ENCODE data around the gene SAMD1.
A peak's percentile ranks its signal among the peaks of the same experiment; 100 is the strongest.

The SAMD1 gene

DNA sequence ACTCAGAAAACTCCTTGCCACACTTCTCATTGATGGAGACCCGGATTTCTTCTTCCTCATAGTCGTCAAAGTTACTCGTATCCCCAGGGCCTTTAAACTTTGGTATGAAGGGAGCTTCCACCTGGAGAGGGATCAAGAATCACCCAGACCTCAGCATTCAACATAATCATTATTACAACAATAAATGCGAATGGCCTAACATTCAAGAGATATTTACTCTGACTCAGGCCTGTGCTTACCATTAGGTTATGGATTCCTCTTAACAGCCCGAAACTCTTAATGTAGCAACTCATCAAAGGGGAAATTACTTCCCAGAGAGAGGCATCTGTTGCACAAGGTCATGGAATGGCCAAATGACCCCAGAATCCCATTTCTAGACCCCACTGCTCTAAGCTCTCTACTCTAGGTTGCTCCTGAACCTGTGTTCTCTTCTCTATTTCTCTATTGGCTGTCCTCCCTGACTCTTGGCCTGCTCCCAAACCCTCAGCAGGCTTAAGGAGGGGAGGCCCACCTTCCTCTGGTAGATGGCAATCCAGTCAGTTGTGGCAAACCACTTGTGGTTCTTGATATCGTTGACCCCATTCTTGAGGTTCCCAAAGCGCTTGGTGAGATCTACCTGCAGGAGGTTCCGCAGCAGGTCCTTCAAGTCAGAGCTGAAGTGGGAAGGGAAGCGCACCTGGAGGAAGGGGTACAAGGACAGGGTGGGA, 2.7 kb upstream of the SAMD1 start:
- no peak overlapping the region for H3K4me3 ChIP-seq (ENCODE audit: low read length)
- DNase-seq (ENCODE audit: low read depth, low spot score): no peak

DNA sequence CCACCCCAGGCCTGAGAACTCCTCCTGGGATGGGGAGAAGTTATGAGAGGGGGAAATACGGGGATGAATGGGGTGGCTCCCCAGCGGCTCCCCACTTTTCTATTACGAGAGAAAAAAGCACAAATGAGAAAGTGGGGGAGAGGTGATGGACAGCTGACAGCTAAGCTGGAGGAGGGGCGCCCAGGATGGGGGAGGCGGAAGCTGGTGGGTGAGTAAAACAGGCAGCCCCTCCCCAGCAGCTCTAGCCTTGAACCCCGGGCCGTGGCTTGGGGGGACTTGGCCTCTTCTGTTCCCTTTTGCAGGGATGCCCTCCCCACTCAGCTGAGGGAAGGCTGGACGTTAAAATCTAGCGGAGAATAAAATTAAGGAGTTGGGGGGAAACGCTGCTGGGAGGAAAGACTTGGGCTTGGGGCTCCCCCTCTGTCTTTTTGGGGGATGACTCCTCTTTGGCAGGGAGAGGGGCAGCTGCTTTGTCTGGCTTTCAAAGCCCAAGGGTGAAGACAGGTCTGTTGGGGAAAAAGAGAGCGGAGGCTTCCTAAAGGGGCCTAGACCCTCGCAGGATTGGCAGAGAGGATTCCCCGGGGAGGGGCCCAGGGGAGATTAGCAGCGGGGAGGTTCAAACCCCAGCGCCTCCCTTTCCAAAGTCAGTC, 1.4 kb upstream of the SAMD1 start:
- H3K4me3 ChIP-seq (ENCODE audit: low read length): peak overlapping the region; percentile 77
- DNase-seq (ENCODE audit: low read depth, low spot score): no peak

DNA sequence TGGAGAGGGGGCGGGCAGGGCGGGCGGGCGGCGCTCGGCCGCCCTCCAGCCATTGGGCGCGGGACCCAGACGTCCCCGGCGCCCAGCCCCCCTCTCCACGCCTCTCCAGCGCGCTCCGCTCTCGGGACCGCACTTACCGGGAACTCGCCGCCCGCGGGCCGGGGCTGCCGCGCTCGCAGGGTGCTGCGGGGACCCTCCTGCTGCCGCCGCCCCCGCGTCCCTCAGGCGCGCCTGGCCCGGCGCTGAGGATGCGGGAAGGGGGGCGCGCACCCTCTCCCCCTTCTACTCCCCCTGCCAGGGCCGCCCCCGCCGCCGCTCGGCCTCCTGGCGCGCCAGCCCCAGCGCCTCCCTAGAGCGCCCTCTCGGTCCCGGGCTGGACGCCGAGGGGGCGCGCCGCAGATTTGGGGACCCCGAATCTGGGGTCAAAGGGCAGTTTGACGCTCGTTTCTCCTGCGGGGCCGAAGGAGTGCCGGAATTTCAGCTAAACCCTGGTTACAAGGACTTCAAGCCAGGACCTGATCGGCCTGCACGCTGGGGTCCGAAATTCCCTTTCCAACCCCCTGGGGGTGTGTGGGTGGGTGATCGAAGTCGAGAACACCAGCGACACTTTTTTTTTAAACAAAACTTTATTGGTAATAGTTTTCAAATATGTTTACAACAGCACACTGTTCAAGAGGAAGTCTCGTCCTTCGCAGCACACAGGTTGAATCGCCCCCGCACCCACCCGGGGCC, 696 bp upstream of the SAMD1 start:
- peak; percentile 72 for DNase-seq (ENCODE audit: low read depth, low spot score)
- peak overlapping the region; percentile 77 for H3K4me3 ChIP-seq (ENCODE audit: low read length)

DNA sequence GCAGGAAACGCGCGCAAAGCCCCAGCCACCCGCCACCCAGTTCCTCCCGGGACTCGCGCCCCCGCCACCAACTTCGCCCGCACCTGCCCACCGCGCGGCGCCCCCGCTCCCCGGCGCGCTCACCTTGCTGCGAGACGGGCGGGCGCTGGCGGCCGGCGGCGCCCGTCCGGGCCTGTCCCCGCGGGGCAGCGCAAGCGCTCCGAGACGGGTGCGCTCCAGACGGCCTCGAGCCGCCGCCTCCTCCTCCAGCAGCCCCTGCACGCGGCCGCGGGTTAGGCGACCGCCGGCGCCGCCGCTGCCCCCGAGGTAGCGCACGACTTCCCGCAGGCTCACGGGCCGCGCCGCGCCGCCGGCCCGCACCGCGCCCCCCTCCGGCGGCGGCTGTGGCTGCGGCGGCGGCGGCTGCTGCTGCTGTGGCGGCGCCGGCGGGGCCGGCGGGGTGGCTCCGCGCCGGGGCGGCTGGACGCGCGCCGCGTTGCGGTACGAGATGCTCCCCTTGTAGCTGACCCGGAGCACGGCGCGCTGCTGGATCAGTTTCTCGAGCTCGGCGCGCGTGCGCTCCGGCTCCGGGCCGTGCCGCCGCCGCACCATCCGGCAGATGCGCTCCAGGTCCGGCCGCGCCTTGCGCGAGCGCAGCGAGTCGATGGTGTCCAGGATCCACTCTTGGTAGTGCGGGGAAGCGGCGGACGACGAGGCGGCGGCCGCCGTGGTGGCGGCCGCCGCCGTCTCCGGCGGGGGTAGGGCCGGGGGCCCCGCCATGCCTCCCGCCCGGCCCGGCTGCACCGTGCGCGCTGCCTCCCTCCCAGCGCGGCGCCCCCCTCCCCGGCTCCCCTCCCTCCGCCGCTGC, 666 bp downstream of the SAMD1 start:
- H3K4me3 ChIP-seq (ENCODE audit: low read length): peak overlapping the region; percentile 54
- no peak for DNase-seq (ENCODE audit: low read depth, low spot score)

DNA sequence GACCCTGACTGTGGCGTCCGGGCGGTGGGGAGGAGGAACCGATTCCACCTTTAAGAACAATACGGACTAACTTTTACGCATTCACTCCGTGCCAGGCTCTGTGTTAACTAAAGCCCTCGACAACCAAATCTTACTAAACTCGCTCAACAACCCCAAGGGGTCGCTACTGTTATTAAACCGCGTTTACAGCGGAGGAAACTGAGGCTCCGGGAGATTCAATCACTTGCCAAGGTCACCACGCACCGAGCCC, 1.2 kb downstream of the SAMD1 start:
- DNase-seq (ENCODE audit: low read depth, low spot score): no peak
- H3K4me3 ChIP-seq (ENCODE audit: low read length): peak overlapping the region; percentile 54

DNA sequence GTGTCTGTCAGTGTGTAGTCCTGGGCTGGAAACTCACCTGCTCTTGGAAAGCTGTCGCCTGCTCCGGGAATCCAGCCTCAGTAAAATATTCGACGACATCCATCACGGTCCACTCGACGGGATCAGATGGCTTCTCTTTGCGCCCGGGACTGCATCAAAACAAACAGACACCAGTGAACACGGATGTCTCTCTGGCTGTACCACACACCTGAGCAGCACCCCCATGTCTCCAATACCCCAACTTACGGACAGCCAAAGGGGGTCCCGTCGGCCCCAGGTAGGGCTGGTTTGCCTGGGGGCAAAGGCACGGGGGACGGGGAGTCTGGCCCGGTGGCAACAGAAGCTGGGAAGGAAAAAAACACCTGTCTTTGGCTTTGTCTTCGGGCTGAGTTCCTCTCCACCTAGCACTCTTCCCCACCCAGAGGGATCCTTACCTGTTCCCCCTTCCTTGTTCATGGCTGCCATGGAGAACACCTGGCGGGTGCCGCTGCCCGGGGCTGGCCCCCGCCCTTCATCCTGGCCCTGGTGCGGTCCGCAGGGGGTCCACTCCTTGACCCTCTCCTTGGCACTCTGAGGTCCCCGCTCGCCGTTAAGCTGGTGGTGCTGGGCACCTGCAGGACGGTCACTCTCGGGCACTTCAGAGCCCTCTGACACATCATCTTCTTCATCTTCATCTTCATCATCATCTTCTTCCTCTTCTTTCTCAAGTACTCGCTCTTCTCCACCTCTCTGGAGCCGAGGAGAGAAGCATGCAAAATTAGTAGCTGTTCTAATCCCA, 1.7 kb downstream of the SAMD1 start:
- H3K4me3 ChIP-seq (ENCODE audit: low read length): no peak overlapping the region; the same call in 1 of the 2 replicates
- DNase-seq (ENCODE audit: low read depth, low spot score): no peak

DNA sequence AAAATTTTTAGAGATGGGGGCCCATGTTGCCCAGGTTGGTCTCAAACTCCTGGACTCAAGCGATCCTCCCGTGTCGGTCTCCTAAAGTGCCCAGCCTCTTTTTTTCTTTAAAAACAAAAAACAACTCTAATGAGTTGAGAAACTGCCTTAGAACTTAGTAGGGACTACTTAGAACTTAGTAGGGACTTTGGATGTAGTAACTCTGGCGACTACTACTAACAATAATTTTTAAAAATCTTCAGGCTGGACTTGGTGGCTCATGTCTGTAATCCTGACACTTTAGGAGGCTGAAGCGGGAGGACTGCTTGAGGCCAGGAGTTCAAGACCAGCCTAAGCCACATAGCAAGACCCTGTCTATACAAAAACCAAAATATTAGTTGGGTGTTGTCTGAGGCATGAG, 4.5 kb downstream of the SAMD1 start:
- H3K4me3 ChIP-seq (ENCODE audit: low read length): no peak overlapping the region
- DNase-seq (ENCODE audit: low read depth, low spot score): no peak

DNA sequence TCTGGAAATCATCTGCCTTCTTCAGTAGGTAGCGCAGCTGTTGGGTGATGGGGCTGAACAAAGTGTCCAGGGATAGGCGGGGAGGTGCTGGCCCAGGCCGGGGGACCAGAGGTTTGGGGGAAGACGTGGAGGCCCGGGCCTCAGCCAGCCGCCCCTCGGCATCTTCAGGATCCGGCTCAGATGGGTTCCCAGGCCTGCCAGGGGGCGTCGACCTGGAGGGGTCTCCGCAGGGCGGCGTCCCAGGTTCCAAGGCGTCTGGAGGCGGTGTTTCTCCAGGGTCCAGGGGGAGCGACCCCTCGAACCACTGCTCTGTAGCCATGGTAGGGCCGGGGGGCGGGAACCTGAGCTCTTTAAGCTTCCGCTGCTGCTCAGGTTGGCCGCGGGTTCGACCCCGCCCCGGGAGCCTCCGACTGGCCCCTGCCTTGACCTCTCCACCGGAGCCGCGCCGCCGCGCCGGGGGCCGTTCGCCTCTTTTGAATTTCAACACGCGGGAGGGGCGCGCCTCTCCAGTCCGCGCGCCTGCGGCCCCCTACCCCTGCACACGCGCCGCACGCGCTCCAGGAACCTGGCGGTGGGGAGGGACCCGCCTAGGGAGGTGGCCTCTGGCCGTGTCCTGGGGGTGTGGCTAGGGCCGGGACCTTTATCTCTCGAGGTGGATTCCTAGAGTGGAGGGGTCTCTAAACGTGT, 5.1 kb downstream of the SAMD1 start, which contains the start of gene C19orf67:
Gene C19orf67, minus strand, starts transcription at position 475 of the 687 bp plus-strand sequence. Its CDS starts 156 bp downstream, at position 319.
- DNase-seq (ENCODE audit: low read depth, low spot score): no peak
- H3K4me3 ChIP-seq (ENCODE audit: low read length): no peak within 1 kb of the TSS

DNA sequence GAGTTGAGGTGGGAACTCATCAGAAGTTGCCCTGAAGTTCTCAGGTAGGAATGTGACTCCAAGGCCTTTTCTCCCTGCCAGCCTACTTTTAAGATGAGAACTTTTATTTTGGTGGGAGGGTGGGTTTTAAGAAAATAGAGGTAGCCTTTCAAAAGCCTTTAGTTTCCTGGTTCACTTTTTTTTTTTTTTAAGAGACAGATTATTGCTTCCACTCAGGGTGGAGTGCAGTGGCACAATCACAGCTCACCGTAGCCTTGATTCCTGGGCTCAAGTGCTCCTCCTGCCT, 7.9 kb downstream of the SAMD1 start:
- H3K4me3 ChIP-seq (ENCODE audit: low read length): no peak overlapping the region
- DNase-seq (ENCODE audit: low read depth, low spot score): no peak

DNA sequence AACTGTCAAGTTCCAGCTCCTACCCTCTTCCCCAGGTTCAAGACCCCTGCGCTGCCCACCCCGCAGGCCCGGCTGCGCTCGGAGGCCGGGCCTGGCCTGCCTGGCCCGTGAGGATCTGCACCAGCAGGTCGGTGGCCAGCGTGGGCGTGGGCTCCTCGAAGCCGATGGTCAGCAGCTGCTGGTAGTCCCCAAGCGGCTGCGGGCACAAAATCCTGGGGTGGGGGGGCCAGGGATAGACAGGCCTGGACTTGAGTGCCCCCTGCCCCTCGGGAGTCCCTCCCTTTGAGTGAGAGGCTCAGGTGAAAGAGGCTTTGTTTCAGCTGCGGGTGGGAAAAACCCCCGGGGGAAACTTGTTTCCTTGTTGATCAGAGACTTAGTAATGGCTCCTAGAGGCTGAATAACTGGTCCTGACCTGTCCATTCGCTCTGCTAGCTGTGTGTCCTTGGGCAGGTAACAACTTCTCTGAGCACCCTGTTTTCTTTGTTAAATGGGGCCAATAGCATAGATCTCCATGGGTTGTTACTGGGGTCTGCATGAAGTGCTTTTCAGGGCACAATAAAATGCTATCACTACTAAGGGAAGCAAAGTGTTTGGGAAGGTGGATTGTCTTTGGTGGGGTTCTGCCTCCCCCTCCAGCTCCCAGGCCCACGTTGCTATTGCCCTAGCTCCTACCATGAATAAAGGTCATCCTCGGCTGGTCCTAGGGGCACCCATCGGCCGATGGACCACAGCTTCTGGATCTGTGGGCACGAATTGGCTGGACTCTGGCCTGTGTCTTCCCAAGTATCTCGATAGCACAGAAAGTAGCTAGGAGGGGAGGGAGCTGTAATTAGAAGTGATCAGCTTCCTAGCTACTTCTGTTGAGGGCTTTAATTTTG, 8.5 kb downstream of the SAMD1 start:
- peak overlapping the region; percentile 77 for H3K4me3 ChIP-seq (ENCODE audit: low read length)
- DNase-seq (ENCODE audit: low read depth, low spot score): no peak

DNA sequence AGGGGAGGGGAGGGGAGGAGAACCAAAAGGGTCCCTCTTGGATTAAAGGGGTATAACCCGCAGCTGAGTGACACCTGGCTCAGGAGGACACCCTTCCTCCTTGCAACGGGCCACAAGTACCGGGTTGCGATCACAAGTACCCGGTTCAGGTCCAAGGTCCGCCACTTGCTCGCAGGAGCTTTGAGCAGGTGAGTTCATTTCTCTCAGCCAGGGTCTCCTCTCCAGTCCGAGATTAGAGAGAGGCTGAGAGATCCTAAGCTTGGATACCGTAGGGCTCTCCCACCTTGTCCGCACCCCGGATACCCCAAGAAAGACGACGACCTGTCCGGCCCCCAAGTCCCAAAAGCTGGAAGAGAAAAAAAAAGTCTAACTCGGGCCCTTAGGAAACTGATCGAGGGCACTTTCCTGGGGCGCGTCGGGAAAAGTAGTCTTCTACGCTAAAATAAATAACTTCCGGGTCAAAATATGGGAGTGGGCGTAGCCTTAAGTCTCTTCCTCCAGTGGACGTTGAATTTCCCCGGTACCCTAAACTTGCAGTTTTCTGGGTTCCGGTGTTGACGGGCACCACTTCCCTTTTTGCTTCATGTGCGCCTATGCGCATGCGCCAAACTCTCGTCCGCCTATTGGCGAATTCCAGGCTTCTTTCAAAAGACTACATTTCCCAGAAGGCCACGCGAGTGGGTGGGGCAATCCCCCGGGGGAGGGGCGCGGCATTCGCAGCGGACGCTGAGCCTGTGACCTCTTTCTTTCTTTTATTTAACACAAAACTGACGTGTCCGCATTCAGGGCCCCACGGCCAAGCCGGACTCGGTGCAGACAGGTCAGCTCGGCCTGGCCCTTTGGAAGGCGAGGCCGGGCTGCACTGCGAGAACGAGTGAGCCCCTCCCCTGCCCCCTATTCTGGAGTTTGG, 9.4 kb downstream of the SAMD1 start:
- peak overlapping the region; percentile 87 for H3K4me3 ChIP-seq (ENCODE audit: low read length)

DNA sequence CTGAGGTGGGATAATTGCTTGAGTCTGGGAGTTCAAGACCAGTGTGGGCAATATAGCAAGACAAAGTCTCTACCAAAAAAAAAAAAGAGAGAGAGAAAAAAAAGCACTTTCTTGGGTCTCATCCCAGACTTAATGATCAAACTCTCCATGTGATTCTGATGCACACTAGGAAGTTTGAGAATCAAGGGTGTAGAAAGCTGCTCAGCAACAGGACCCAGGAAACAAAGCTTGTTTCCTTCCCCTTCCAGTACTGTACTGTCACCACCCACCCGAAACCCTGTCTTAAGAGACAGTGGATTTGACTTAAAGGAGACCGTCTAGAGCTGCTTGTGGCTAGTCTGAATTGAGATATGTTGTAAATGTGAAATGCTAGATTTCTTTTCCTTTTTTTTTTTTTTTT, 12.1 kb downstream of the SAMD1 start:
- no peak overlapping the region for H3K4me3 ChIP-seq (ENCODE audit: low read length)
- no peak for DNase-seq (ENCODE audit: low read depth, low spot score)

More for the DNA sequence above, 9.4 kb downstream of the SAMD1 start:
- peak; percentile 100 for DNase-seq (ENCODE audit: low read depth, low spot score)

DNA sequence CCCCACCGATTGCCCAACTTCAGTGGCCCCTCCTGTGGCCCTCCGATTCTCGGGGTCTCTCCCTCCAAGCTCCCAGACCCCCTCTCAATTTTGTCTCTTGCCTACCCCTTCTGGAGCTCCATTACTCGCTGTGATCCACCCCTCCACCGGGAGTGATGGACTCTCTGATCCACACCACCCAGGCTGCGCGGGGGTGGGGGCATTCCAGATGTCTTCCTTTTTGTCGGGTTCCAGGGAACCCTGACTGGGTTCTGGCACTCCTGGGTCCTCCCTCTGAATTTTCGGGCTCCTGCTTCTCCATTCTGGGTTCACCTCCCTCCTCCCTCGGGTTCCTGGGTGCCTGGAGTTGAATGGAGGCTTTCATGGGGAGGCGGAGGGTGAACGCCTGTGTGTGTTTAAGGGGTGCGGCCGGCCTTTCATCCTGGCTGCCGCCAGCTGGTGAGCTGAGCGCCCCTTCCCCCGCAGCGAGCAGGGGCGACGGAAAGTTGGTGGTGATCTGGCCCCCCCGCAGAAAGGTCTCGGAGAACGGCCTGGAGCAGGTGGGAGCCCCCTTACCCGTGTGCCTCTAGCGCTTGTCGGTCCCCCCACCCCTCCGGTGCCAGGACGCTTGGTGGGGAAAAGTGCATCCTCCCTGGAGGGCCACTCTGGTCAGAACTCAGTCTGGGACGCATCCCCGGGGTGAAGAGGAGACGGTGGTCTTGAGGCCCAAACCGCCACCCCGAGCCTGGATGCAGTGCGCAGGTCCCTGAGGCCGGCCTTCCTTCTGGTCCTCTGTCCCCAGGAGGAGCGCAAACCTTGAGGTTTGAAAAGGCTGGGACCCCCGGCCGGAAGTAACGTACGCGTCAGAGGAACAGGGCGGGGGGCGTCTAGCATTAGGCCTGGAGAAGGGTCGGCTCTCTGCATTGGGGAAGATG, 16.4 kb downstream of the SAMD1 start:
- DNase-seq (ENCODE audit: low read depth, low spot score): no peak

DNA sequence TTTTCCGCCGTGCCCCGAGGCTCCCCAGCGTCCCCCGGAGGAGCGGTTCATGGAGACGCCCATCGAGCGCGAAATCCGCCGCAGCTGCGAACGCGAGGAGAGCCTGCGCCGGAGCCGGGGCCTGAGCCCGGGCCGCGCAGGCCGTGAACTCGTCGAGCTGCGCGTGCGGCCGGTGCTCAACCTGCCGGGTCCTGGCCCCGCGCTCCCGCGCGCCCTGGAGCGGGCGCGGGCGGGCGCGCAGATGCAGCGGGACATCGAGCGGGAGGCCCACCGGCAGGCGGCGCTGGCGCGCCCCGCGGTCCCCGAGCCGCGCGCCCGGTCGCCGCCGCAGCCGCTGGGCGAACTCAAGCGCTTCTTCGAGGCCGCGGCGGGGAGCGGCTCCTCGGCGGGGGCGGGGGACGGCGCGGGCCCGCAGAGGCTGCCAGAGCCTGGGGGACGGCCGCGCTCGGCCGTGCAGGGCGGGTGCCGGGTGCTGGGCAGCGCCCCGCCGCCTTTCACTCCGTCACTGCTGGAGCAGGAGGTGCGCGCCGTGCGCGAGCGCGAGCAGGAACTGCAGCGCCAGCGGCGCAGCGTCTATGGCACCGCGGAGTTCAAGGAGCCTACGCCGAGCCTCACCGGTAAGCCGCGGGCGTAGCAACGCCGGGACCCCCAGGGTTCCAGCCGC, 17.2 kb downstream of the SAMD1 start:
- peak; percentile 75 for DNase-seq (ENCODE audit: low read depth, low spot score)
- H3K4me3 ChIP-seq (ENCODE audit: low read length): peak overlapping the region; percentile 66

More for the DNA sequence above, 16.4 kb downstream of the SAMD1 start:
- H3K4me3 ChIP-seq (ENCODE audit: low read length): peak overlapping the region; percentile 66
